ENCODE measurements around the gene SPTBN1.
A peak's percentile ranks its signal among the peaks of the same experiment; 100 is the strongest.

The SPTBN1 gene

GRCh38 chr2:54617409-54617808 lies 161.3 kb downstream of the SPTBN1 start:
- DNase-seq: no peak

- DNase-seq: no peak
Observed at GRCh38 chr2:54618646-54619565, 162.8 kb downstream of the SPTBN1 start.

- DNase-seq: no peak
Observed at GRCh38 chr2:54619660-54620231, 163.6 kb downstream of the SPTBN1 start.

GRCh38 chr2:54620948-54621347 lies 164.8 kb downstream of the SPTBN1 start:
- no peak for DNase-seq

DNA sequence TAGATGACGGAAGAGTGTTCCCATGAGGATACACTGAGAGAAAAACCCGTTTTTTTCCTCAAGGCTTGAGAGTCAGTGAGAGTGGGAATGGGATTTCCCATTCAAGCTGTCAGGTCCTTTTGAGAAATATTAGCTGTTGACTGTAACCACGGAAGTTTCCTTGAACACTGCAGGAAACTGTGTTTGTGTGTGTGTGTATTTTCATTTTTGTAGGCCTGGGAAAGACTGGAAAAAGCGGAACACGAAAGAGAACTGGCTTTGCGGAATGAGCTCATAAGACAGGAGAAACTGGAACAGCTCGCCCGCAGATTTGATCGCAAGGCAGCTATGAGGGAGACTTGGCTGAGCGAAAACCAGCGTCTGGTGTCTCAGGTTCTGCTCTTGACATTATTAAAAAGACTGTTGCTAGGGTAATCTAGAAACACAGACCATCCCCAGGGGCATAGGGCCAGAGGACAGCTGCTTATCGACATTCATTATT lies 168.5 kb downstream of the SPTBN1 start:
- DNase-seq: no peak

DNA sequence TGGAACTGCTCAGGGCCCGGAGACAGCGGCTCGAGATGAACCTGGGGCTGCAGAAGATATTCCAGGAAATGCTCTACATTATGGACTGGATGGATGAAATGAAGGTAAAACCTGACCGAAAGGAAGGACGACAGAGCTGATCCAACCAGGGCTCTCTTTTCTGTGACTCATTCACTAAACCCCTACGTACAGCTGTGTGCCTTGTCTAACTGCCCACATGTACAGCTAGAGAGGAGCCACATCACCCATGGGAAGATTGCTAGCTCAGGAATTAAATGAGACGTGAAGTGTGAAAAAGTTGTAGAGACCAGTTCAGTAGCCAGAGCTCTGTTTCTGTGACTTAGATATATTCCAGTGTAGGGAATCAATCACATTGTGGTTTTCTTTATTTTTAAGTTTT lies 170.0 kb downstream of the SPTBN1 start:
- DNase-seq: no peak

DNA sequence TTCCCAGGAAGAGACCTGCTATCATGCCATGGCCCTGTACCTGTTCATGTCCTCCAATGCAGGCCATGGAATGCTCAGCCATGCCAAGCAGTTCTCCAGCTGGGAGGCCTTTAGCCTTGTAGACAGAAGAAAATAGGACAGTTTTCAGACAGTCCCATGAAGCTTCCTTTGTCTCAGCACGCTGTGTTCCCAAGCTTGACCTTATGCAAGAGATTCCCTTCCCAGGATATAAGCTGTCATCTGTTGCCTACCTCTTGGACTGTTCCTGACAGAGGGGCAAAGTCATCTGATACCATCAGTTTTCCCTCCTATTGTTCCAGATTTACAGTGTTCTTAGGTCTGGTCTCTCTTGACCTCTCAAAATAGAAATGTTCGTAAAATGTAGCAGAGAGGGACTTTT lies 170.8 kb downstream of the SPTBN1 start:
- DNase-seq: no peak

- no peak for DNase-seq
Observed at GRCh38 chr2:54627973-54628372, 171.8 kb downstream of the SPTBN1 start.

- no peak for DNase-seq
Observed at GRCh38 chr2:54628418-54628817, 172.3 kb downstream of the SPTBN1 start.

GRCh38 chr2:54628957-54629356 lies 172.8 kb downstream of the SPTBN1 start:
- DNase-seq: no peak

- no peak for DNase-seq
Observed at GRCh38 chr2:54629390-54629789, 173.3 kb downstream of the SPTBN1 start.

- DNase-seq: peak in 1 of 2 donors; percentile 5
Observed at GRCh38 chr2:54629914-54630857, 174.1 kb downstream of the SPTBN1 start.

- DNase-seq: no peak
Observed at GRCh38 chr2:54630858-54631497, 174.9 kb downstream of the SPTBN1 start.

- no peak for DNase-seq
Observed at GRCh38 chr2:54631755-54632154, 175.6 kb downstream of the SPTBN1 start.

DNA sequence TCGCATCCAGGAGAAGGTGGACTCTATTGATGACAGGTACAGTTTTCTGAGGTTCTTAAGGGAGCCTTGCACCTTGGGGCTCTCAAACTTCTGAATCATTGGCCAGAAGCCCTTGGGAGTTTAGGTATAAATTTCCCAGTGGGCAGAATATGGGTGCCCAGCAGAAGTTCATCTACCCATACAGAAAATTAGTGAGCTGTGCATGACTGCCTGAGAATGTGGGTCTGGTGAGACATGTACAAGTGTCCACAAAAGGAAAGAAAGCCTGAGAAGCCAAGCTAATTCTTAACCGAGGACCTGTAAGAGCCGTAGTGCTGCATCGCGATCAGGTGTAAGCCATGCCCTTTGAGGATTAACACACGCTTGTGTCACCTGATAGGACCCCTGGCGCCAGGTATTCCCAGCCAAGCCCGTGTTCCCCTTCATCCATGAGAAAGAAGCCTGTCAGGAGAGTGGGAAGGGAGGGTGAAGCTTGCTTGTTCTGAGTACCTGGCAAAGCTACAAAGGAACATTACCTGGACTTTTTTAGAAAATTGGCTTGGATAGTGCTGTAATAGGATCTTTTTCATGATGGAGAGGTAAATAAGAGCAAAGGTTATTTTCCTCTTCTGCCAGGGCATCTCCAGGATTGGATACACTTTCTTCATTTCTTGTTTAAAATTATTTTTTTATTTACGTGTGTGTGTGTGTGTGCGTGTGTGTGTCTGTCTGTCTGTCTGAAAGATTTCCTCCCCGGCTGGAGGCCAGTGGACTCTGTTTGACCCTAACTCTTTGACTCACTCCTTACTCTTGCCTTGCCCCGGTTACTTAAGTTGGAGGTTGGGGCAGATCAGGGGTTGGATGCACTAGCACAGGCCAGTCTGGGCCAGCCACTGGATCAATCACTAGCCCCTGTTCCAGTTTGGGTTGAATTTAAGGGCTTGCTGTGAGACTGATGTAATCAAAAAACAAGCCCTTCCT lies 176.9 kb downstream of the SPTBN1 start:
- no peak for DNase-seq

- DNase-seq: no peak
Observed at GRCh38 chr2:54634021-54634420, 177.9 kb downstream of the SPTBN1 start.

- DNase-seq: peak; percentile 6 to 16
Observed at GRCh38 chr2:54634564-54635511, 178.7 kb downstream of the SPTBN1 start.

DNA sequence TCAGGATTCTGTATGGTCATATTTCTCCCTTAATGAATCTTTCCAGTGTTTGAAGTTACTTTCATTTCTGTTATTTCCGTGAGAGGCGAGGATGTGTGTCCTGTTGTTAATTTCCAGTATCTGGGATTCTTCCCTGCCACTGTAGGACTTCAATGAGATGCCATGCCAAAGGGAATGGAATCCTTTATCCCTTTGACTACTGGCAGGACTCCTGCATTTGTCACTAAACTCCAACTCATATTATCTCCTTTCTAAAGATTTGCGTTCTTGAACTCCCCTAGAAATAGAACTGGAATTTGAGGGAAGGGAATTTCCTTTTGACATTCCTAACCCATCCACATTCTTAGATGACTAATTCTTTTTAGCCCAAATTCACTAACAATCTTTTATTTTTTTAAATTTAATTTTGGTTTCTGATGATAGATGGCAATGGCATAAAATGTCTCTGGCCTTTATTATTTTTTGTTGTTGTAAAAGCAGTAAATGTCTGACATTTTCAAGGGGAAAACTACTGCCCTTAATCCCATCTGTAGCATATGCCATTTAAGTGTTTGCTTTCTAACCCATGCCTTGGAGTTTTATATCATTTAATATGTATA lies 179.5 kb downstream of the SPTBN1 start:
- no peak for DNase-seq

DNA sequence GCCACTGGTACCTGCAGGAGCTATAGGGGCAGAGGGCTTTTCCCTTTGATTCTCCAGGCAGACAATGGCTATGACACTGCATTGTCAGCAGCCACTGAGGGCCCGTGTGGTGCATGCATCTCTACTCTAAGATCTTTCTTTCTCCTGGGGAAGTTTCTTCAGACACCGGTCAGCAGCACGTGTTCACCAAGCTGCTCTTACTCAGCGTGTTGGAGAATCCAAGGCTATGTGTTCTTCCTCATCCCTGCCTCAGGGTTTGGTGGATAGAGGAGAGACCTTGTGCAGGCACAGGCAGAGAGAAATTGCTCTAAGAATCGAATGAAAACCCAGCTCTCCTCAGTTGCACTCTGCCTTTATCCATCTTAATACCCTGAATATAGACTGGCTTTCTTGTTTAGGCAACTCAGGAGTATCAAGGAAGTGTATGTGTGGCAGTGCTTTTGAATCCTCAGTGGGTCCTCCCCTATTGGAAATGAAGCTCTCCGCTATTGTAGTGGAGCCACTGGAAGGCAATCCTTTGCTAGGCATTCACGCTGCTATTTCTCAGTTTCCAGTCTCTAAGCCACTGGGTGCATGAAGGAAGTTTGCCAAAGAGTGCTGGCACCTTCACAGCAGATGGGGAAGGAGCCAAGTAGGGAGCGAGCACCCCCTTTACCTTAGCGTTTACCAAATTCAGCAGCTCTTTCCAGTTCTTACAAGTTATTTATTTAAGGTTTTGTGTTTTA lies 180.4 kb downstream of the SPTBN1 start:
- DNase-seq: no peak

All from CD4-positive, alpha-beta T cell treated with Interferon alpha-2 for 1 hour (primary cell).